Ishikawa (cell line): Measurements from ENCODE around the gene ZNF778.

Experiments used
- TAF1 ChIP-seq: IDR thresholded peaks from 2 replicates; pipeline ENCODE4 v1.6.1; 2012; ENCODE audit warnings: low read depth, mild to moderate bottlenecking
- TF ChIP-seq, protein P1 (sequence below): IDR thresholded peaks from 2 replicates; pipeline ENCODE4 v1.6.1; 2012

DNA sequence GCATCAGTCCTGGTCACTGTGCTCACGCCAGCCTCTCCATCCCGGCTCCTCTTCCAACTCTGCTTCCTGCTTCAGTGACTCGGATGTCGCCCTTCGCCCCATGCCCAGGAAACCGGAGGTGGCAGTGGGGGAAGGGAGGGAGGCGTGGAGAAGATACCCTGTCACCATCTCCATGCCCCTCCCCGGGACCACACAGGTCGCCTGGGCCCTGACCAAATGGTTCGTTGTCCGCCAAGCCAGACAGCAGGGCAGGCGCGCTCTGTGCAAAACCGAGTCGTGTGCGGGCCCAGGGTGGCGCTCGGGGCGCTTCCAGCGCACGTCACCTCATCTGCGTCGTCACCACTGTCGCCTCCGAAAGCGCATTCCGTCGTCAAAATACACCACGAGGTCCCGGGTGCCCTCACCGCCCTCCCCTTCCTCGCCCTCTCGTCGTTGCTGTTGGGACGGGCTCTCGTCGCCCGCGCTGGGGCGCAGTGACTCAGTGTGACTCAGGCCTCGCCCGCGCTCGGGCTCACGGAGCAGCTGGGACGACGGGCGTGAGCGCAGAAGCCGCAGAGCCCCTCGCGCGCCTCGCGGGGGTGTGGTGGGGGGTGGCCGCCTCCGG, 39.2 kb downstream of the ZNF778 start:
- TF ChIP-seq, protein P1, sequence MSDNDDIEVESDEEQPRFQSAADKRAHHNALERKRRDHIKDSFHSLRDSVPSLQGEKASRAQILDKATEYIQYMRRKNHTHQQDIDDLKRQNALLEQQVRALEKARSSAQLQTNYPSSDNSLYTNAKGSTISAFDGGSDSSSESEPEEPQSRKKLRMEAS: no peak
- no peak for TF ChIP-seq TAF1
